WI38 (cell line): ENCODE measurements around the gene CCNT1.
"Not testable (repeated sequence)": the region's sequence is repeated elsewhere in the genome, so short reads cannot be mapped to it uniquely, and the experiment has no call there.

Source experiments
- H3K4me3 ChIP-seq: 2 replicates; pipeline ENCODE4 v1.5.1; 2011; ENCODE audit warnings: low read depth, mild to moderate bottlenecking, control low read depth, low read length
- TF ChIP-seq, protein P1 (sequence below): IDR thresholded peaks from 2 replicates; pipeline ENCODE4 v1.5.1; 2012; ENCODE audit warnings: low read depth, mild to moderate bottlenecking, control low read depth, low read length

Gene CCNT1

GRCh38 chr12:48651681-48652080, 64.8 kb downstream of the CCNT1 start:
- TF ChIP-seq, protein P1, sequence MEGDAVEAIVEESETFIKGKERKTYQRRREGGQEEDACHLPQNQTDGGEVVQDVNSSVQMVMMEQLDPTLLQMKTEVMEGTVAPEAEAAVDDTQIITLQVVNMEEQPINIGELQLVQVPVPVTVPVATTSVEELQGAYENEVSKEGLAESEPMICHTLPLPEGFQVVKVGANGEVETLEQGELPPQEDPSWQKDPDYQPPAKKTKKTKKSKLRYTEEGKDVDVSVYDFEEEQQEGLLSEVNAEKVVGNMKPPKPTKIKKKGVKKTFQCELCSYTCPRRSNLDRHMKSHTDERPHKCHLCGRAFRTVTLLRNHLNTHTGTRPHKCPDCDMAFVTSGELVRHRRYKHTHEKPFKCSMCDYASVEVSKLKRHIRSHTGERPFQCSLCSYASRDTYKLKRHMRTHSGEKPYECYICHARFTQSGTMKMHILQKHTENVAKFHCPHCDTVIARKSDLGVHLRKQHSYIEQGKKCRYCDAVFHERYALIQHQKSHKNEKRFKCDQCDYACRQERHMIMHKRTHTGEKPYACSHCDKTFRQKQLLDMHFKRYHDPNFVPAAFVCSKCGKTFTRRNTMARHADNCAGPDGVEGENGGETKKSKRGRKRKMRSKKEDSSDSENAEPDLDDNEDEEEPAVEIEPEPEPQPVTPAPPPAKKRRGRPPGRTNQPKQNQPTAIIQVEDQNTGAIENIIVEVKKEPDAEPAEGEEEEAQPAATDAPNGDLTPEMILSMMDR, result no peak
- no peak overlapping the region for H3K4me3 ChIP-seq

DNA sequence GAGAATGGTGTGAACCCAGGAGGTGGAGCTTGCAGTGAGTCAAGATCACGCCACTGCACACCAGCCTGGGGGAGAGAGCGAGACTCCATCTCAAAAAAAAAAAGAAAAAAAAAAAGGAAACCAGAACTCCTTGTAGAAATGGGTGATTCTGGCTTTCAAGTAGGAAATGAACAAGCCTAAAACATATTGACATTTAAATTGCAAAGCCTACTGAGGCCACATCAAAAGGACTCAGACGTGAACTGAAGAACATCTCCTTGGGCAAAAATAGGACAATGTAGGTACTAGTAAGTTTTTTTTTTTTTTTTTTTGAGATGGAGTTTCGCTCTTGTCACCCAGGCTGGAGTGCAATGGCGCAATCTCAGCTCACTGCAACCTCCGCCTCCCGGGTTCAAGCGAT, 71.2 kb downstream of the CCNT1 start:
- H3K4me3 ChIP-seq, result not testable (repeated sequence)

DNA sequence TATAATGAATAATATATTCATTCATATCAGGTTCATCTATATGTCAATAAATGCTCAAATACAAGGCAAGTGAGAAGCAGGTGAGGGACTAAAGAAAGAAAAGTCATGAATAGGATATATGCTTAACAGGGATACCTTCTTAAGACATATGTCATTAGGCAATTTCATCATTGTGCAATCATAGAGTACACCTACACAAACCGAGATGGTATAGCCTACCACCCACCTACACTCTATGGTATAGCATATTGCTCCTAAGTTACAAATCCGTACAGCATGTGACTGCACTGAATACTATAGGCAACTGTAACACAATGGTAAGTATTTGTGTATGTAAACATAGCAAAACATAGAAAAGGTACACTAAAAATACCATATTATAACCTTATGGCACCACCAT, 73.5 kb downstream of the CCNT1 start:
- TF ChIP-seq, protein P1, result no peak
- no peak overlapping the region for H3K4me3 ChIP-seq

GRCh38 chr12:48641752-48642555, 74.6 kb downstream of the CCNT1 start:
- not testable (repeated sequence) for H3K4me3 ChIP-seq

DNA sequence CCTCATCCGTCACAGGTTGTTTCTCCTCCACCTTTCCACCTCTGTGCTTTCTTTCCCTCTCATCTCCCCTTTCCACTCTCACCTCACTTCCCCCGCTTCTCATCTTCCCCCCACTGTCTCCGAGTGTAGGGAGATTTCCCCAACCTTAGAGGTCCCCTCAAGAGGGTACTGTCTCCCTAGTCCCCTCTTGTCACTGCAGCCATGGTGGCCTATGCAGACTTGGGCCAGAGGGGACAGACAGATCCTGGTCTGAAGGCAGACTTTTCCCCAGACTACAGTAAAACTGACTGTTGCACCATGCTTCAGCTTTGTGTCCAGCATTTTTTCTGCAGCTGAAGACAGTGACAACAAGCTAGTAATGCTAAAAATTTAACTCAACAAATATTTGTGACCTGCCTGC, 75.7 kb downstream of the CCNT1 start:
- TF ChIP-seq, protein P1, result no peak
- no peak overlapping the region for H3K4me3 ChIP-seq

- TF ChIP-seq, protein P1, result no peak
- H3K4me3 ChIP-seq, result no peak overlapping the region
Measured at GRCh38 chr12:48640428-48640827, 76.1 kb downstream of the CCNT1 start.
